ENCODE measurements around the gene TRDN.

GRCh38 chr6:123418071-123418470 lies 218.7 kb downstream of the TRDN start:
- TF ChIP-seq CTCF (conservative IDR thresholded peaks at IDR 0.05 in 1 of 2, IDR thresholded peaks at IDR 0.05 in 1 of 2; ENCODE audit: extremely low read depth in 1 of 2, insufficient read depth in 1 of 2, low read depth in 1 of 2, low read length in 2 of 2) (no peak), EZH2 (IDR thresholded peaks at IDR 0.05; ENCODE audit: borderline replicate concordance, low read length) (no peak)

Measured in mammary epithelial cell (primary cell).